ENCODE results near the gene AIFM3. TPM values are rescaled to one million over a fixed set of nuclear protein-coding genes. Genes with fewer than 3 reads are reported as not detected.

Gene AIFM3
- total and polyA plus RNA-seq, 2 of the 13 experiments (the other 11 are each of a cell fraction or from before 2014, with no cell fraction given) = 9.0 to 15.3 TPM

- 1% methylated on average over 13 of the region's 27 CpGs for WGBS (ENCODE audit: low lambda C conversion rate)
- Histone ChIP-seq H3K27me3 (ENCODE audit: control insufficient read depth in 1 of 2, insufficient read depth in 2 of 2, low read length in 2 of 2) (no peaks in the 10 kb centered on the region; a peak in 1 of 5 replicates), H3K9ac (ENCODE audit: insufficient read depth, low read depth, low read length) (peak overlapping the region; percentile 85), H3K4me1 (ENCODE audit: insufficient read depth, low read length) (peaks cover 62% of the 10 kb centered on the region), H3K36me3 (replicated peaks in 1 of 2; ENCODE audit: control insufficient read depth in 1 of 2, insufficient read depth in 2 of 2, low read length in 2 of 2) (peaks cover 0 to 1% of the 10 kb centered on the region in 2 experiments; a peak in 1 of 5 replicates), H2AFZ (ENCODE audit: low read length) (no peak overlapping the region), H3K79me2 (ENCODE audit: insufficient read depth, low read length) (peaks cover 55% of the 10 kb centered on the region), H3K9me3 (ENCODE audit: low read length) (no peaks in the 10 kb centered on the region), H3K4me3 (replicated peaks in 1 of 3; ENCODE audit: insufficient read depth in 1 of 3, low read depth in 2 of 3, low read length in 3 of 3) (peak overlapping the region; percentile 87 to 97 (median 95)), H3K27ac (ENCODE audit: extremely low read length, insufficient read depth, low read length) (peak overlapping the region; percentile 56), H4K20me1 (ENCODE audit: insufficient read depth, low read length) (no peaks in the 10 kb centered on the region), H3K4me2 (ENCODE audit: low read depth, low read length) (peak overlapping the region; percentile 94)
- intact Hi-C loops (cut with micrococcal nuclease; ENCODE audit: unreplicated experiment) (loop anchor here (10.0 kb wide), 1 partner anchor 182 kb away; the partner anchor contains the start of gene SERPIND1), in situ Hi-C loops (cut with HindIII; ENCODE audit: extremely low pct_ligation_motif_present, low pct_unique_long_range_greater_than_20kb) (no loop called here)
- ChIA-PET CTCF (ENCODE audit: low intra/inter-chr PET ratio, low total read pairs) (no interaction called here), POLR2A (interaction anchor here (1.0 to 3.8 kb wide), 9 partner anchors 25 to 685 kb away, joined by 3 to 45 read pairs (median 5); partner anchors contain the start of genes CRKL, LZTR1, SDF2L1 and SERPIND1)
- peak; percentile 53 for DNase-seq (ENCODE audit: low spot score)
- ATAC-seq = peak; percentile 50
- no TSS peak for BruUV-seq (replicated peaks)
- peak; percentile 39 for FAIRE-seq
- no peak for TF ChIP-seq ATM (IDR thresholded peaks at IDR 0.05; ENCODE audit: borderline replicate concordance)
- no peak for TF ChIP-seq FLYWCH1 (CRISPR knock-in tag; IDR thresholded peaks at IDR 0.05)
- TF ChIP-seq ZNF629 (CRISPR knock-in tag; conservative IDR thresholded peaks at IDR 0.05) = no peak
- TF ChIP-seq ZHX1 (CRISPR knock-in tag; IDR thresholded peaks at IDR 0.05; ENCODE audit: low read depth) = no peak
- TF ChIP-seq POLR2AphosphoS2 (IDR thresholded peaks at IDR 0.05; ENCODE audit: low read depth, low read length) = no peak
- TF ChIP-seq PPARG (CRISPR knock-in tag; conservative IDR thresholded peaks at IDR 0.05) = no peak
- TF ChIP-seq ATF3 (CRISPR knock-in tag; IDR thresholded peaks at IDR 0.05) = no peak
- no peak; the same call in 1 of the 2 replicates for TF ChIP-seq ZNF280D (CRISPR knock-in tag; IDR thresholded peaks at IDR 0.05)
- TF ChIP-seq MXD3 (CRISPR knock-in tag; IDR thresholded peaks at IDR 0.05) = no peak
- peak; percentile 8; the same call in 1 of the 2 replicates for TF ChIP-seq RARA (CRISPR knock-in tag; IDR thresholded peaks at IDR 0.05)
- TF ChIP-seq RELA (CRISPR knock-in tag; IDR thresholded peaks at IDR 0.05) = no peak
- TF ChIP-seq ZBTB49 (CRISPR knock-in tag; IDR thresholded peaks at IDR 0.05; ENCODE audit: borderline replicate concordance) = no peak
Measured at GRCh38 chr22:20956258-20957101, 10.6 kb upstream of the AIFM3 start.
